Glutamatergic neuron (in vitro differentiated cells): ENCODE measurements around the gene RASGRP1. TPM values are rescaled to one million over a fixed set of nuclear protein-coding genes. Genes with fewer than 3 reads are reported as not detected.
A peak's percentile ranks its signal among the peaks of the same experiment; 100 is the strongest.

Experiments used
- DNase-seq: peaks from one replicate; pipeline ENCODE4 v3.0.0; 2022
- H3K27ac Mint-ChIP-seq: one replicate; pipeline ENCODE4 v1.8.0; 2020; ENCODE audit warnings: mild to moderate bottlenecking, mixed read lengths, inconsistent platforms; ENCODE audit not compliant: unreplicated experiment
- H3K27me3 Mint-ChIP-seq: one replicate; pipeline ENCODE4 v1.8.0; 2020; ENCODE audit warnings: mild to moderate bottlenecking, moderate library complexity, mixed read lengths, inconsistent platforms; ENCODE audit not compliant: unreplicated experiment
- H3K36me3 Mint-ChIP-seq: one replicate; pipeline ENCODE4 v1.8.0; 2020; ENCODE audit warnings: mild to moderate bottlenecking, mixed read lengths, inconsistent platforms; ENCODE audit not compliant: unreplicated experiment
- H3K4me1 Mint-ChIP-seq: one replicate; pipeline ENCODE4 v1.8.0; 2020; ENCODE audit warnings: mild to moderate bottlenecking, low read depth, mixed read lengths, inconsistent platforms; ENCODE audit not compliant: unreplicated experiment
- H3K4me3 Mint-ChIP-seq: one replicate; pipeline ENCODE4 v1.8.0; 2020; ENCODE audit warnings: mild to moderate bottlenecking, mixed read lengths, inconsistent platforms; ENCODE audit not compliant: unreplicated experiment
- H3K9me3 Mint-ChIP-seq: one replicate; pipeline ENCODE4 v1.8.0; 2020; ENCODE audit warnings: mild to moderate bottlenecking, moderate library complexity, mixed read lengths, inconsistent platforms; ENCODE audit not compliant: unreplicated experiment
- long read RNA-seq: library from polyadenylated mRNA; unstranded; transcript quantifications from one replicate; pipeline ENCODE4 v2.0.0, GENCODE V29; 2020; ENCODE audit not compliant: unreplicated experiment
- total RNA-seq: library from RNA; stranded (reverse); fragmentation: NEBNext Ultra II Directional; extraction: Animal tissue kit (Norgen Biotek cat#: 25700); gene quantifications from one replicate; pipeline ENCODE4 v1.2.1, GENCODE V29; 2021; ENCODE audit not compliant: unreplicated experiment
- TF ChIP-seq, protein P1 (sequence below): fragments of 200-600 bp; sonication (generic); IDR thresholded peaks from one replicate; pipeline ENCODE4 v1.5.0; 2021; ENCODE audit not compliant: partially characterized antibody, unreplicated experiment

Gene RASGRP1
- total RNA-seq, result not detected
- long read RNA-seq, result 0 reads

DNA sequence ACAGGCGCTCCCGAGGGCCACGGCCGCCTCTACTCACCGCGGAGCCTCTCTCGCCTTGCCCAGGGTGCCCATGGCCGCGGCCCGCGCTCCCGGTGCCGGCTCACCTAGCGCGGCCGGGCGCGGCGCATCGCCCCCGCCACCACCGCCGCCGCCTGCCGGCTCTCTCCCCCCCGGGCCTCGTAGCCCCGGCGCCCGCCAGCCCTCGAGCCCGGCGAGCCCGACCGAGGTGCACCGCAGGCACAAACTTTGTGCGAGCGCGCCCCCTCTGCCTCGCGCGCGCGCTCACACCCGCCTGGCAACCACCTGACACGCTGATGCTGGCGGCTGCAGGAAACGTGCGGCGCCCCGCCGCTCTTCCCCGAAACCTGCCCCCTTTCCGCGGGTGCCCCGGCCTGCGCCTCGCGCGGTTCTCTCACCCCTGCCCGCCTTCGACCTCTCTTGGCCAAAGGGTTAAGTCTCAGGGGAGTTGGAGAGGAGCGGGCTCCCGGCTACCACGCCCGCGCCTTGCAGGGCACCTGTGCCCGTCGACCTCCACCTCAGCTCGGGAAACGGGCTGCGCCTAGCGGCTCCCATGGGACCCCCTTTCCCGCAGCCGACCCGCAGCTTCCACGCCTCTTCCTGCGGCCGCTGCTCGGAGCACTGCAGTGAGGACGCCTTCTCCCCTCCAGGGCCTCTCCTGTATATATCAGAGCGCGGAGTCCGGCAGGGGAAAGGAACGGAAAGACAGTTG is at the start of gene RASGRP1:
RASGRP1 (minus strand) TSS at position 258 of the 730 bp plus-strand sequence; CDS start at position 72, 186 bp downstream.
- H3K27me3 Mint-ChIP-seq, result peaks cover 3% of the 10 kb centered on the region
- H3K4me1 Mint-ChIP-seq, result no peaks in the 10 kb centered on the region
- TF ChIP-seq, protein P1, sequence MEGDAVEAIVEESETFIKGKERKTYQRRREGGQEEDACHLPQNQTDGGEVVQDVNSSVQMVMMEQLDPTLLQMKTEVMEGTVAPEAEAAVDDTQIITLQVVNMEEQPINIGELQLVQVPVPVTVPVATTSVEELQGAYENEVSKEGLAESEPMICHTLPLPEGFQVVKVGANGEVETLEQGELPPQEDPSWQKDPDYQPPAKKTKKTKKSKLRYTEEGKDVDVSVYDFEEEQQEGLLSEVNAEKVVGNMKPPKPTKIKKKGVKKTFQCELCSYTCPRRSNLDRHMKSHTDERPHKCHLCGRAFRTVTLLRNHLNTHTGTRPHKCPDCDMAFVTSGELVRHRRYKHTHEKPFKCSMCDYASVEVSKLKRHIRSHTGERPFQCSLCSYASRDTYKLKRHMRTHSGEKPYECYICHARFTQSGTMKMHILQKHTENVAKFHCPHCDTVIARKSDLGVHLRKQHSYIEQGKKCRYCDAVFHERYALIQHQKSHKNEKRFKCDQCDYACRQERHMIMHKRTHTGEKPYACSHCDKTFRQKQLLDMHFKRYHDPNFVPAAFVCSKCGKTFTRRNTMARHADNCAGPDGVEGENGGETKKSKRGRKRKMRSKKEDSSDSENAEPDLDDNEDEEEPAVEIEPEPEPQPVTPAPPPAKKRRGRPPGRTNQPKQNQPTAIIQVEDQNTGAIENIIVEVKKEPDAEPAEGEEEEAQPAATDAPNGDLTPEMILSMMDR, result no peak

DNA sequence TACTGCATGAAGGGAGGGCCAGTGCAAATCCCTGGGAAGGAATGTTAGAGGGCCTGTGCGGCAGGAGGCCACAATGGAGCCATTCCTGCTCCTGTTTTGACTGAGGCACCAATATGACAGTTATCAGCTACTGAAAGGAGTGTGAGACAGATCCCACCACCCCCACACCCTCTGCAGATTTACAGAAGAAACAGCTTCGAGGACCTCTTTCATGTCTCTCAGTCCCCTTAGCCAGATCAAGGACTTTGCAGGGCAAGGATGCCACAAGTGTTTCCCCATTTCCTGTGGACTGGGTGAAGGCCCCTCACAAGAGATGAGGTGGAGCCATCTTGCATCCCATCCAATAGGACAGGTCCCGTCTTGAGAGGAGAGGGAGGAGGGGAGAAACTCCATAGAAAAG is 48.5 kb upstream of the RASGRP1 start:
- H3K27ac Mint-ChIP-seq, result no peak overlapping the region
- peaks cover 10% of the 10 kb centered on the region for H3K4me1 Mint-ChIP-seq
- no peak overlapping the region for H3K4me3 Mint-ChIP-seq
- no peaks in the 10 kb centered on the region for H3K27me3 Mint-ChIP-seq
- TF ChIP-seq, protein P1, result no peak
- peaks cover 2% of the 10 kb centered on the region for H3K9me3 Mint-ChIP-seq
- DNase-seq, result no peak
- H3K36me3 Mint-ChIP-seq, result no peaks in the 10 kb centered on the region

More for the DNA sequence above, at the start of gene RASGRP1:
- H3K36me3 Mint-ChIP-seq, result no peaks in the 10 kb centered on the region
- peak; percentile 64 for DNase-seq
- no peak within 1 kb of the TSS for H3K27ac Mint-ChIP-seq
- H3K4me3 Mint-ChIP-seq, result peak within 1 kb of the TSS; percentile 78
- H3K9me3 Mint-ChIP-seq, result no peaks in the 10 kb centered on the region

DNA sequence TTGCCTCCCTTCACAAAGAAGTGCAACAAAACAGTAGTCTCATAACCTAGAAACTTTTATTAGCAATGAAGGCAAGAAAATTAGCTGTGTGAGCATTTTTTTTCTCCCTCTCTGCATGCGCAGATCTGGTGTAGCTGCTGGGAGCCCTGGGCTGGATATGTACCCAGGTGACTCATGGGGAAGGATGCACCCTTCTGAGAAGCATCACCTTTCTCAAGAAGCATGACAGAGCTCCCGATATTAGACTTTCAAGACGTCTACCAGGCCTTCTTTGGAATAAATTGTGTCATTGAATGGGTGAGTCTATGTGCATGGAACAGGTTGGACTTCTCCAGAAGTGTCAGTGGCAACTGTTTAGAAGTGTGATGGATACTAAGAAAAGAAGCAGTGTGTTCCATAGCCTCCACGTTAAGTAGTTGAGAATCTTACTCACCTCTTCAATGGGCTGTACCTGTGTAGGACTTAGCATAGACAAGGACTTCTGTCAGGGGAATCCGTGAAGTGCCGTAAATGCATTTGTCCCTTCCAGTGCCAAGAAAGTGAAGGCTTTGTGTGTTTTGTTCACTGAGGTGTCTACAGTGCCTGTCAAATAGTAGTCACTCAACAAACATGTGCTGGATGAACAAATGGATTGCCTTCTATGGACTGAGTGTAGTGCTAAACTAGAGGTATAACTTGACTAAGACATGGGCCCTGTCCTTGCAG is 47.7 kb upstream of the RASGRP1 start:
- H3K27me3 Mint-ChIP-seq, result no peaks in the 10 kb centered on the region
- peaks cover 10% of the 10 kb centered on the region for H3K4me1 Mint-ChIP-seq
- no peak for DNase-seq
- H3K27ac Mint-ChIP-seq, result no peak overlapping the region
- H3K9me3 Mint-ChIP-seq, result peaks cover 2% of the 10 kb centered on the region
- no peaks in the 10 kb centered on the region for H3K36me3 Mint-ChIP-seq
- TF ChIP-seq, protein P1, result no peak
- H3K4me3 Mint-ChIP-seq, result no peak overlapping the region

DNA sequence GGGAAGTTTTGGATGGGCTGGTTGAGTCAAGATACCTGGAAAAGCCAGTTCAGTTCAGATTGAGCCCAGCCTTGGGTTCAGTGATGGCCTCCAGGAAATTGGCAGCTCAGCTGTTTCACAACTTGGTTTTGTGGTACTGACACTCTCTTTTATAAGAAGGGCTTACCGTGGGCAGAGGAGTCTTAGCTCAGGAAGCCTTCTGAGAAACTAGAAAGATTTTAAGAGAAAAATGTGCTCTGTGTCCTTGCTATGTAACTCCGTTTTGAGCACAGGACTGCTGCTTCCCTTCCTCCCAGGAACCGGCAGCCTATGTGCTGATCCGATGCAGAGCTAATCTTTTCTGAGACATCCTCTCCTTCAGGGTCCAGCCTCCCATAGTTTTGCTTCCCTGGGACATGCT is 46.6 kb upstream of the RASGRP1 start:
- TF ChIP-seq, protein P1, result no peak
- H3K9me3 Mint-ChIP-seq, result peaks cover 2% of the 10 kb centered on the region
- H3K27ac Mint-ChIP-seq, result no peak overlapping the region
- peaks cover 10% of the 10 kb centered on the region for H3K4me1 Mint-ChIP-seq
- no peaks in the 10 kb centered on the region for H3K27me3 Mint-ChIP-seq
- no peaks in the 10 kb centered on the region for H3K36me3 Mint-ChIP-seq
- DNase-seq, result no peak
- no peak overlapping the region for H3K4me3 Mint-ChIP-seq

DNA sequence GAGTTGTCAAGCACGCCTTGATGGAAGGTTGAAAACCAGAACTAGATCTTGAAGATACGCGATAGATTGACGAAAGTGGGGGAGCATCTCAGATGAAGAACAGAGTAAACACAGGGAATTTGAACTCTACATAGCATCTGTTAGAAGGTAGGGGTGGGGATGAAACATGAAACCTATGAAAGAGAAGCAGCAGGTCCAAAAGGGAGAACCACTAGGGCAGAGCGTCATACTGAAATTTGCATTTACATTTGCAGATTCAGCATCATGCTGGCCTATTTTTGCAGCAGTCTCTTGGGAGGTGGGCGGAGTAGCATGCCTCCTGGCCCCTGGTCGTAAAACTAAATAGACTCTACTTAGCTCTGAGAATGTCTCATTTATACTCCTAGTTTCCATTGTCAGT is 46.1 kb upstream of the RASGRP1 start:
- H3K4me3 Mint-ChIP-seq, result no peak overlapping the region
- H3K9me3 Mint-ChIP-seq, result peaks cover 2% of the 10 kb centered on the region
- peaks cover 10% of the 10 kb centered on the region for H3K4me1 Mint-ChIP-seq
- peak overlapping the region; percentile 39 for H3K27ac Mint-ChIP-seq
- H3K36me3 Mint-ChIP-seq, result no peaks in the 10 kb centered on the region
- TF ChIP-seq, protein P1, result no peak
- H3K27me3 Mint-ChIP-seq, result no peaks in the 10 kb centered on the region
- no peak for DNase-seq
